WTC11 (cell line): ENCODE data around the gene FOLR2. TPM values are rescaled to one million over a fixed set of nuclear protein-coding genes. Genes with fewer than 3 reads are reported as not detected.
"Not testable (repeated sequence)": the region's sequence is repeated elsewhere in the genome, so short reads cannot be mapped to it uniquely, and the experiment has no call there.

Experiments
- ATAC-seq: fragments of 200-7000 bp; cut with Tn5 transposase; 2 replicates; pipeline ENCODE4 v1.10.0; 2021; ENCODE audit warnings: mild to moderate bottlenecking, moderate library complexity
- CTCF ChIA-PET: fragments of 300-600 bp; sonication (Branson Sonifier 250); formaldehyde crosslinking; loops from one replicate; lab custom pipeline; 2021; ENCODE audit warnings: antibody characterized with exemption; lab: Charles Lee
- POLR2A ChIA-PET: fragments of 350-600 bp; sonication (Branson Sonifier 250); formaldehyde crosslinking; loops from one replicate; lab custom pipeline; 2021; ENCODE audit warnings: antibody characterized with exemption; lab: Charles Lee
- DNase-seq: peaks from one replicate; pipeline ENCODE4 v3.0.0; 2021; ENCODE audit warnings: low spot score
- H3K27ac Mint-ChIP-seq: 2 replicates; pipeline ENCODE4 v1.8.0; 2021; ENCODE audit warnings: mixed read lengths
- H3K27me3 Mint-ChIP-seq: 2 replicates; pipeline ENCODE4 v1.8.0; 2021; ENCODE audit warnings: low read depth, mild to moderate bottlenecking, moderate library complexity, mixed read lengths
- H3K36me3 Mint-ChIP-seq: 2 replicates; pipeline ENCODE4 v1.8.0; 2021; ENCODE audit warnings: mixed read lengths
- H3K4me1 Mint-ChIP-seq: 2 replicates; pipeline ENCODE4 v1.8.0; 2022; ENCODE audit warnings: mixed read lengths
- H3K4me3 Mint-ChIP-seq: 2 replicates; pipeline ENCODE4 v1.8.0; 2021; ENCODE audit warnings: mild to moderate bottlenecking, moderate library complexity, mixed read lengths
- H3K9me3 Mint-ChIP-seq: 2 replicates; pipeline ENCODE4 v1.8.0; 2021; ENCODE audit warnings: mixed read lengths
- ATF2 ChIP-seq: sonication (generic); formaldehyde crosslinking; IDR thresholded peaks from 2 replicates; pipeline ENCODE4 v1.8.1; 2022; ENCODE audit warnings: low read depth, missing genetic modification reagents, borderline replicate concordance
- CREM ChIP-seq: sonication (generic); formaldehyde crosslinking; IDR thresholded peaks from 2 replicates; pipeline ENCODE4 v1.8.1; 2022; ENCODE audit warnings: mild to moderate bottlenecking, missing genetic modification reagents, moderate library complexity
- ELF4 ChIP-seq: sonication (generic); formaldehyde crosslinking; IDR thresholded peaks from 2 replicates; pipeline ENCODE4 v1.8.1; 2022; ENCODE audit warnings: low read depth, mild to moderate bottlenecking, moderate library complexity, missing genetic modification reagents
- FOXJ3 ChIP-seq: sonication (generic); formaldehyde crosslinking; IDR thresholded peaks from 2 replicates; pipeline ENCODE4 v1.9.0; 2021; ENCODE audit warnings: missing genetic modification reagents, mild to moderate bottlenecking, borderline replicate concordance
- NR1H2 ChIP-seq: sonication (generic); formaldehyde crosslinking; IDR thresholded peaks from 2 replicates; pipeline ENCODE4 v1.9.0; 2021; ENCODE audit warnings: mild to moderate bottlenecking, moderate library complexity, missing genetic modification reagents
- NR2C2 ChIP-seq: sonication (generic); formaldehyde crosslinking; IDR thresholded peaks from 2 replicates; pipeline ENCODE4 v1.8.0; 2022; ENCODE audit warnings: mild to moderate bottlenecking, missing genetic modification reagents
- RELA ChIP-seq: sonication (generic); formaldehyde crosslinking; IDR thresholded peaks from 2 replicates; pipeline ENCODE4 v1.8.1; 2022; ENCODE audit warnings: missing genetic modification reagents, mild to moderate bottlenecking, borderline replicate concordance
- TEAD1 ChIP-seq: sonication (generic); formaldehyde crosslinking; IDR thresholded peaks from 2 replicates; pipeline ENCODE4 v1.8.0; 2022; ENCODE audit warnings: mild to moderate bottlenecking, missing genetic modification reagents
- TP53 ChIP-seq: sonication (generic); formaldehyde crosslinking; IDR thresholded peaks from 2 replicates; pipeline ENCODE4 v1.8.1; 2023; ENCODE audit warnings: mild to moderate bottlenecking, missing genetic modification reagents
- ZNF232 ChIP-seq: sonication (generic); formaldehyde crosslinking; IDR thresholded peaks from 2 replicates; pipeline ENCODE4 v1.8.0; 2022; ENCODE audit warnings: mild to moderate bottlenecking, missing genetic modification reagents
- total RNA-seq: library from RNA; stranded (reverse); gene quantifications from 3 replicates; pipeline ENCODE4 v1.2.3, GENCODE V29; 2021
- TF ChIP-seq, protein P1 (sequence below): sonication (generic); formaldehyde crosslinking; conservative IDR thresholded peaks from 2 replicates; pipeline ENCODE4 v1.8.1; 2022; ENCODE audit warnings: mild to moderate bottlenecking, missing genetic modification reagents
- TF ChIP-seq, protein P2 (sequence below): fragments of 250-450 bp; sonication (Bioruptor Pico); IDR thresholded peaks from 2 replicates; pipeline ENCODE4 v1.9.0; 2021; ENCODE audit warnings: mild to moderate bottlenecking, borderline replicate concordance
- TF ChIP-seq, protein P3 (sequence below): sonication (generic); formaldehyde crosslinking; IDR thresholded peaks from 2 replicates; pipeline ENCODE4 v1.8.1; 2023; ENCODE audit warnings: mild to moderate bottlenecking, missing genetic modification reagents, borderline replicate concordance

FOLR2 gene
- total RNA-seq, 1 experiment from 2014 or later: not detected

DNA sequence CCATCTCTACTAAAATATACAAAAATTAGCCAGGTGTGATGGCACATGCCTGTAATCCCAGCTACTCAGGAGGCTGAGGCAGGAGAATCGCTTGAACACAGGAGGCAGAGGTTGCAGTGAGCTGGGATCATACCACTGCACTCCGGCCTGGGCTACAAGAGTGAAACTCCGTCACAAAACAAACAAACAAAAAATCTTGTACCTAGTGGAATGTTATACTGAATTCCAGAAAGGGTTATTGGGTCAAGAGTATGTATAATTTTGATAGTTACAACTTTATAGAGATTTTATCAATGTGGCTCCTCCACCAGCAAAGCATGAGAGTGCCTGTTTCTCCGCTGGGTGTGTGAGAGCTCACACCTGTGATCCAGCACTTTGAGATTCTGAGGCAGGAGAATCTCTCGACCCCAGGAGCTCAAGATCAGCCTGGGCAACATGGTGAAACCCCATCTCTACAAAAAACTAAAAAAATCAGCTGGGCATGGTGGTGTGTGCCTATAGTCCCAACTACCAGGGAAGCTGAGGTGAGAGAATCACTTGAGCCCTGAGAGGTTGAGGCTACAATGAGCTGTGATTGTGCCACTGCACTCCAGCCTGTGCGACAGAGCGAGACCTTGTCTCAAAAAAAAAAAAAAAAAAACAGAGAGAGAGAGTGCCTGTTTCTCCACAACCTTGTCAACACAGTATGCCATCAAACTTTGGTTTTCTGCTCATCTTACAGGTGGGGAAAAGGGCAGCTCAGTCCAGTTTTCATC lies 37.4 kb upstream of the FOLR2 start:
- Mint-ChIP-seq H3K27ac (no peak overlapping the region), H3K27me3 (peaks cover 15% of the 10 kb centered on the region), H3K9me3 (no peaks in the 10 kb centered on the region), H3K4me3 (no peak overlapping the region), H3K36me3 (no peaks in the 10 kb centered on the region), H3K4me1 (no peaks in the 10 kb centered on the region)
- CTCF ChIA-PET: interaction anchor here (0.6 to 1.3 kb wide), 4 partner anchors 154 to 371 kb away, joined by 3 to 5 read pairs (median 4); no protein-coding TSS in a partner anchor
- ATAC-seq (no peak), DNase-seq (no peak)
- POLR2A ChIA-PET: no interaction called here
- TF ChIP-seq TEAD1 (CRISPR knock-in tag) (no peak), RELA (no peak), NR2C2 (CRISPR knock-in tag) (no peak)
- TF ChIP-seq, protein P1, sequence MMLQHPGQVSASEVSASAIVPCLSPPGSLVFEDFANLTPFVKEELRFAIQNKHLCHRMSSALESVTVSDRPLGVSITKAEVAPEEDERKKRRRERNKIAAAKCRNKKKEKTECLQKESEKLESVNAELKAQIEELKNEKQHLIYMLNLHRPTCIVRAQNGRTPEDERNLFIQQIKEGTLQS (CRISPR knock-in tag): no peak

DNA sequence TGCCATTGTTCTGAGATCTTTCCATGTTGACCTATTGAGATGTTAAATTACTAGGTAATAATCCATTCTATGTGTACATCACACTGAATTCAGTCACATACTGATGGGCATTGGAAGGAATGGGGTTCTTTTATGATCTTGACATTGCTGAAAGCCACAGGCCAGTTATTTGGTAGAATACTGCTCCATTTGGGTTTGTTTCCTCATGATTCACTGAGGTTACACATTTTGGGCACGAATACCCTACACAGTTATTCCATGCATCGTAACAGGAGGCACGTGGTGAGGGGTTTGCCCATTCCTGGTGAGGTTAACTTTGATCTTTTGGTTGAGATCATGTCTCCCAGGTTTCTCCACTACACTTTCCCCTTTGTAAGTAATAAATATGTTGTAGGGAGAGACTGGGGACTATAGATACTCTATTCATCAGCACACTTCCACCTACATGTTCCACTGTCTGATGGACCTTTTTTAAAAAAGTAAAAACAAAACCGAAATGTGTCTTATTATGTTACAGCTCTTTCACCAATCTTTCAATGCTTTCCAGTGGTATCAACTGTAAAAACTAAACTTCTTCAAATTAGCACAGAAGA lies 36.7 kb upstream of the FOLR2 start:
- no peak for DNase-seq
- no peaks in the 10 kb centered on the region for H3K4me1 Mint-ChIP-seq
- no peak for ATAC-seq
- no peaks in the 10 kb centered on the region for H3K36me3 Mint-ChIP-seq
- CTCF ChIA-PET: interaction anchor here (0.6 to 1.3 kb wide), 3 partner anchors 155 to 370 kb away, joined by 3 to 5 read pairs (median 4); no protein-coding TSS in a partner anchor
- POLR2A ChIA-PET: no interaction called here
- peaks cover 15% of the 10 kb centered on the region for H3K27me3 Mint-ChIP-seq
- H3K9me3 Mint-ChIP-seq: no peaks in the 10 kb centered on the region
- no peak overlapping the region for H3K27ac Mint-ChIP-seq
- H3K4me3 Mint-ChIP-seq: no peak overlapping the region
- no peak for TF ChIP-seq TP53
- no peak for TF ChIP-seq ZNF232 (CRISPR knock-in tag)
- TF ChIP-seq, protein P2, sequence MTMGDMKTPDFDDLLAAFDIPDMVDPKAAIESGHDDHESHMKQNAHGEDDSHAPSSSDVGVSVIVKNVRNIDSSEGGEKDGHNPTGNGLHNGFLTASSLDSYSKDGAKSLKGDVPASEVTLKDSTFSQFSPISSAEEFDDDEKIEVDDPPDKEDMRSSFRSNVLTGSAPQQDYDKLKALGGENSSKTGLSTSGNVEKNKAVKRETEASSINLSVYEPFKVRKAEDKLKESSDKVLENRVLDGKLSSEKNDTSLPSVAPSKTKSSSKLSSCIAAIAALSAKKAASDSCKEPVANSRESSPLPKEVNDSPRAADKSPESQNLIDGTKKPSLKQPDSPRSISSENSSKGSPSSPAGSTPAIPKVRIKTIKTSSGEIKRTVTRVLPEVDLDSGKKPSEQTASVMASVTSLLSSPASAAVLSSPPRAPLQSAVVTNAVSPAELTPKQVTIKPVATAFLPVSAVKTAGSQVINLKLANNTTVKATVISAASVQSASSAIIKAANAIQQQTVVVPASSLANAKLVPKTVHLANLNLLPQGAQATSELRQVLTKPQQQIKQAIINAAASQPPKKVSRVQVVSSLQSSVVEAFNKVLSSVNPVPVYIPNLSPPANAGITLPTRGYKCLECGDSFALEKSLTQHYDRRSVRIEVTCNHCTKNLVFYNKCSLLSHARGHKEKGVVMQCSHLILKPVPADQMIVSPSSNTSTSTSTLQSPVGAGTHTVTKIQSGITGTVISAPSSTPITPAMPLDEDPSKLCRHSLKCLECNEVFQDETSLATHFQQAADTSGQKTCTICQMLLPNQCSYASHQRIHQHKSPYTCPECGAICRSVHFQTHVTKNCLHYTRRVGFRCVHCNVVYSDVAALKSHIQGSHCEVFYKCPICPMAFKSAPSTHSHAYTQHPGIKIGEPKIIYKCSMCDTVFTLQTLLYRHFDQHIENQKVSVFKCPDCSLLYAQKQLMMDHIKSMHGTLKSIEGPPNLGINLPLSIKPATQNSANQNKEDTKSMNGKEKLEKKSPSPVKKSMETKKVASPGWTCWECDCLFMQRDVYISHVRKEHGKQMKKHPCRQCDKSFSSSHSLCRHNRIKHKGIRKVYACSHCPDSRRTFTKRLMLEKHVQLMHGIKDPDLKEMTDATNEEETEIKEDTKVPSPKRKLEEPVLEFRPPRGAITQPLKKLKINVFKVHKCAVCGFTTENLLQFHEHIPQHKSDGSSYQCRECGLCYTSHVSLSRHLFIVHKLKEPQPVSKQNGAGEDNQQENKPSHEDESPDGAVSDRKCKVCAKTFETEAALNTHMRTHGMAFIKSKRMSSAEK (CRISPR knock-in tag): no peak
- no peak for TF ChIP-seq ATF2 (CRISPR knock-in tag)
- no peak for TF ChIP-seq FOXJ3 (CRISPR knock-in tag)
- no peak for TF ChIP-seq ELF4 (CRISPR knock-in tag)
- TF ChIP-seq NR1H2 (CRISPR knock-in tag): no peak
- TF ChIP-seq, protein P3, sequence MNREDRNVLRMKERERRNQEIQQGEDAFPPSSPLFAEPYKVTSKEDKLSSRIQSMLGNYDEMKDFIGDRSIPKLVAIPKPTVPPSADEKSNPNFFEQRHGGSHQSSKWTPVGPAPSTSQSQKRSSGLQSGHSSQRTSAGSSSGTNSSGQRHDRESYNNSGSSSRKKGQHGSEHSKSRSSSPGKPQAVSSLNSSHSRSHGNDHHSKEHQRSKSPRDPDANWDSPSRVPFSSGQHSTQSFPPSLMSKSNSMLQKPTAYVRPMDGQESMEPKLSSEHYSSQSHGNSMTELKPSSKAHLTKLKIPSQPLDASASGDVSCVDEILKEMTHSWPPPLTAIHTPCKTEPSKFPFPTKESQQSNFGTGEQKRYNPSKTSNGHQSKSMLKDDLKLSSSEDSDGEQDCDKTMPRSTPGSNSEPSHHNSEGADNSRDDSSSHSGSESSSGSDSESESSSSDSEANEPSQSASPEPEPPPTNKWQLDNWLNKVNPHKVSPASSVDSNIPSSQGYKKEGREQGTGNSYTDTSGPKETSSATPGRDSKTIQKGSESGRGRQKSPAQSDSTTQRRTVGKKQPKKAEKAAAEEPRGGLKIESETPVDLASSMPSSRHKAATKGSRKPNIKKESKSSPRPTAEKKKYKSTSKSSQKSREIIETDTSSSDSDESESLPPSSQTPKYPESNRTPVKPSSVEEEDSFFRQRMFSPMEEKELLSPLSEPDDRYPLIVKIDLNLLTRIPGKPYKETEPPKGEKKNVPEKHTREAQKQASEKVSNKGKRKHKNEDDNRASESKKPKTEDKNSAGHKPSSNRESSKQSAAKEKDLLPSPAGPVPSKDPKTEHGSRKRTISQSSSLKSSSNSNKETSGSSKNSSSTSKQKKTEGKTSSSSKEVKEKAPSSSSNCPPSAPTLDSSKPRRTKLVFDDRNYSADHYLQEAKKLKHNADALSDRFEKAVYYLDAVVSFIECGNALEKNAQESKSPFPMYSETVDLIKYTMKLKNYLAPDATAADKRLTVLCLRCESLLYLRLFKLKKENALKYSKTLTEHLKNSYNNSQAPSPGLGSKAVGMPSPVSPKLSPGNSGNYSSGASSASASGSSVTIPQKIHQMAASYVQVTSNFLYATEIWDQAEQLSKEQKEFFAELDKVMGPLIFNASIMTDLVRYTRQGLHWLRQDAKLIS (CRISPR knock-in tag): no peak
- no peak for TF ChIP-seq CREM (CRISPR knock-in tag)

GRCh38 chr11:72180892-72181552 lies 35.6 kb upstream of the FOLR2 start:
- not testable (repeated sequence) for H3K36me3 Mint-ChIP-seq, H3K4me3 Mint-ChIP-seq, H3K27ac Mint-ChIP-seq, H3K4me1 Mint-ChIP-seq, DNase-seq, ATAC-seq, H3K9me3 Mint-ChIP-seq
- H3K27me3 Mint-ChIP-seq: peaks cover 17% of the 10 kb centered on the region
- POLR2A ChIA-PET: interaction anchor here (0.5 kb wide), 1 partner anchor 14 kb away, joined by 3 read pairs; no protein-coding TSS in a partner anchor
- CTCF ChIA-PET: interaction anchor here (0.6 to 1.4 kb wide), 4 partner anchors 37 to 96 kb away, joined by 3 to 4 read pairs (median 4); no protein-coding TSS in a partner anchor

DNA sequence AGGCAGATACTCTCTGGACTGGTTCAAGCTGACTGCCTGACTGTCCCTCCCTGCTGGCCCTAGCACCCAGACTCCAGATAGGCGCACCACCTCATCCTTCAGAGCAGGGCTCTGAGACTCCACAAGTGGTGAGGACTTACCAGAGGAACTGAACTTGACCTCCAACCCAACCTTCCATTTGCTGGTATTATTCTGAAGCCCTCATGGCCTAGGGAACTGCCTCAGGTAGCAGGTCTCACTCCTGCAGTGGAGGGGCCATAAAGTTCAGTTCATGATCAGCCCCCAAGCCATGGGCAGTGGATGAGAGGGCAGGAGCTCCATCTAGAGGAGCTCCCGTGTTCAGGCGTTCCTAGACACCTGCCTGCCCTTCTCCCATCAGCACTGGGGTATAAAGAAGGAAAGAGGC lies 35.0 kb upstream of the FOLR2 start:
- H3K9me3 Mint-ChIP-seq, H3K27ac Mint-ChIP-seq, POLR2A ChIA-PET, H3K36me3 Mint-ChIP-seq, H3K4me1 Mint-ChIP-seq, H3K4me3 Mint-ChIP-seq: not testable (repeated sequence)
- ATAC-seq (peak; percentile 85), DNase-seq (peak; percentile 28)
- CTCF ChIA-PET: interaction anchor here (0.6 to 3.2 kb wide), 8 partner anchors 11 to 173 kb away, joined by 3 to 30 read pairs (median 4); no protein-coding TSS in a partner anchor
- peaks cover 14% of the 10 kb centered on the region for H3K27me3 Mint-ChIP-seq
